Ammon's horn (tissue), 1 donor: ENCODE data around the gene IL13.
A peak's percentile ranks its signal among the peaks of the same experiment; 100 is the strongest.

Experiments used
- DNase-seq: peaks from one replicate; pipeline ENCODE4 v3.0.0-alpha.2; 2016; ENCODE audit warnings: low spot score

Gene IL13

DNA sequence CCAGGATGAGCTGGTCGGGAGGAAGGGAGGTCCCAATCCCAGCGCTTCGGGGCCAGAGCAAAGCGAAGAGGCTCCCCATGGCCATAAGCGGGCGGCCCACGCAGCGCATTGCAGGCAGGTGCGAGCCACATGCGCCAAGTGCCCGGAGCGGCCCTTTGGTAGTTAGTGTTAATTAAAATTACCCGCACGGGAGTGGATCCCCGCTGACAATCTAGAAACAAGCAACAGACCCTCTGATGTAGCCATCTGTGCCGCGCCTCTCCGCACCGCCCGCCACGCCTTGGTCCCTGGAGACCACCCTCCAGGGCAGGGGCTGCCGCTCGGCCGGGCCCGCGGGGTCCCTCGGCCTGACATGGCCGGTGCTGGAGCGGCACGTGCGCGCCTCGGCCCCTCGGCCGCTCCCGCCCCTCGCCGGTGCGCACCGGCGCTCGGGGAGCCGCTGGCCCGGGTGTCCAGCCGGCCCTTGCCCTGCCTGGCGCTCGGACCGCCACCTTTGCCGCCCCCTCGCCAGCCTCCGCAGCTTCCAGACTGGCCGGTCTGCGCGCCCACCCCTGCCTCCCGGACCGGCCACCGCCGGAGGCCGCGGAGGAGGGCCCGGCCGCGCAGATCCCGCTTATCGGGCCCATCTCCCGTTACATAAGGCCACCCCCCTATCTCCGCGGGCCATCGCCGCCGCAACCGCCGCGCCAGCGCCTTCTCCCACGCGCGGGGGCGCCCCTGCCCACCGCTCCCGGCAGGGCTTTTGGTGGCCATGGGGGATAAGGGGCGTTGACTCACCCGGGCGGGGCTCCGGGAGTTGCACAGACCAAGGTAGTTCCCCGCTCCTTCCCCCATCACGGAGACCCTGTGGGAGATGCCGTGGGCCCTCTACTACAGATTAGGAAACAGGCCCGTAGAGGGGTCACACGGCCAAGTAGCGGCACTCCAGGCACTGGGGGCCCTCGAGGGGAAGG, 1.9 kb upstream of the IL13 start:
- peak; percentile 18 for DNase-seq

DNA sequence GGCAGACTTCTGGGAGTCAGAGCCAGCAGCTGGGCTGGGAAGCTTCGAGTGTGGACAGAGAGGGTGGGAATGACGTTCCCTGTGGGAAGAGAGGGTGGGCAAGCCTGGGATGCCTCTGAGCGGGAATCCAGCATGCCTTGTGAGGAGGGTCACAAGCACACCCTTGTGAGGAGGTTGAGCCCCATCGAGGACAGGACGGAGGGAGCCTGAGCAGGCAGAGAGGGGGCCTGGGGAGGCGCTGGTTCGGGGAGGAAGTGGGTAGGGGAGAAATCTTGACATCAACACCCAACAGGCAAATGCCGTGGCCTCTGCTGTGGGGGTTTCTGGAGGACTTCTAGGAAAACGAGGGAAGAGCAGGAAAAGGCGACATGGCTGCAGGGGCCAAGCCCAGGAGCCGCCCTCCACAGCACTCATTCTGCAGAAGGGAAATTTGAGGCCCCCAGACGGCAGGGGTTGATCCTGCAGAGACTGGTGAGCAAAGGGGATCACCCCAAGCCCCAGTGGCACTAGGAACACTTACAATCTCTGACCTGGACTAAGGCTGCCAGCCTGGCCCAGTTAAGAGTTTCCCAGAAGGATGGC, 1.1 kb upstream of the IL13 start:
- DNase-seq = no peak

DNA sequence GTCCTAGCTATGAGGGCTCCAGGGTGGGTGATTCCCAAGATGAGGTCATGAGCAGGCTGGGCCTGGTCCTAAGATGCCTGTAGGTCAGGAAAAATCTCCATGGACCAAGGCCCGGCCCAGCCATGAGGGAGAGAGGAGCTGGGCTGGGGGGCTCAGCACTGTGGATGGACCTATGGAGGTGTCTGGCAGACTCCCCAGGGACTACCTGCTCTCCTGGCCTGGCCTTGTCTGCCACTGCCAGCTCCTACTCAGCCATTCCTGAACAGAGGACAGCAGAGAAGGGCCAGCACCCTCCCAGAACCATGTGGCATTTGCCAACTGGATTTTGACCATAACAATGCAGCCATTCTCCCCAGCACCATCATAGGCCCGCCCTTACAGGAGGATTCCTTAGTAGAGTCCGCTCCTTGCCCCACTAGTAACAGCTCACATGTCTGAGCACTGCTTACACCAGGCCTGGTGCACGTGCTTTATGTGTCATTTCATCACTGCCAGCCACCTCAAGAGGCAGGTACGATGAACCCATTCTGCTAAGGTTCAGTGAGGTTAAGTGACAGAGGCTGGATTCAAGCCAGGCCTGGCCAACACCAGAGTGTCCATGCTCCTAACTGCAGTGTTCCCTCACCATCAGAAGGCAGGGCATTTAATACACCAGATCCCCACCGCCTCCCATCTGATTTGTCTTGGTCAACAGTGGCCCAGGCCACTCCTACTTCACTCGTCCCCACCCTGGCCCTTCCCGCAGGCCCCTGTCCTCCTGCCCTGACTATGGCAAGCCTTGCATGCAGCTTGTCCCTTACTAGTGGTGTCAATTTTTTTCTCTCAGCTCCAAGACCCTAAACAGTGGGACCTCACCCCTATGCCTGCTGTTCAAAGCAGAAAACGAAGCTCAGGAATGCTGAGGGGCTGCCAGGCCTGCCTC, 669 bp downstream of the IL13 start:
- peak; percentile 28 for DNase-seq

DNA sequence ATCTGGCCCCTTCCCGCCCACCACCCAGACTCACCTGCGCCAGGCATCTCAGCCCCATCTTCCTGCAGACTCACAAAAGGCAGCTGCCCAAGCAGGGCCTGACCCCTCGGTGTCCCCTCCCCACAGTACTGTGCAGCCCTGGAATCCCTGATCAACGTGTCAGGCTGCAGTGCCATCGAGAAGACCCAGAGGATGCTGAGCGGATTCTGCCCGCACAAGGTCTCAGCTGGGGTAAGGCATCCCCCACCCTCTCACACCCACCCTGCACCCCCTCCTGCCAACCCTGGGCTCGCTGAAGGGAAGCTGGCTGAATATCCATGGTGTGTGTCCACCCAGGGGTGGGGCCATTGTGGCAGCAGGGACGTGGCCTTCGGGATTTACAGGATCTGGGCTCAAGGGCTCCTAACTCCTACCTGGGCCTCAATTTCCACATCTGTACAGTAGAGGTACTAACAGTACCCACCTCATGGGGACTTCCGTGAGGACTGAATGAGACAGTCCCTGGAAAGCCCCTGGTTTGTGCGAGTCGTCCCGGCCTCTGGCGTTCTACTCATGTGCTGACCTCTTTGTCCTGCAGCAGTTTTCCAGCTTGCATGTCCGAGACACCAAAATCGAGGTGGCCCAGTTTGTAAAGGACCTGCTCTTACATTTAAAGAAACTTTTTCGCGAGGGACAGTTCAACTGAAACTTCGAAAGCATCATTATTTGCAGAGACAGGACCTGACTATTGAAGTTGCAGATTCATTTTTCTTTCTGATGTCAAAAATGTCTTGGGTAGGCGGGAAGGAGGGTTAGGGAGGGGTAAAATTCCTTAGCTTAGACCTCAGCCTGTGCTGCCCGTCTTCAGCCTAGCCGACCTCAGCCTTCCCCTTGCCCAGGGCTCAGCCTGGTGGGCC, 1.9 kb downstream of the IL13 start:
- DNase-seq = no peak

DNA sequence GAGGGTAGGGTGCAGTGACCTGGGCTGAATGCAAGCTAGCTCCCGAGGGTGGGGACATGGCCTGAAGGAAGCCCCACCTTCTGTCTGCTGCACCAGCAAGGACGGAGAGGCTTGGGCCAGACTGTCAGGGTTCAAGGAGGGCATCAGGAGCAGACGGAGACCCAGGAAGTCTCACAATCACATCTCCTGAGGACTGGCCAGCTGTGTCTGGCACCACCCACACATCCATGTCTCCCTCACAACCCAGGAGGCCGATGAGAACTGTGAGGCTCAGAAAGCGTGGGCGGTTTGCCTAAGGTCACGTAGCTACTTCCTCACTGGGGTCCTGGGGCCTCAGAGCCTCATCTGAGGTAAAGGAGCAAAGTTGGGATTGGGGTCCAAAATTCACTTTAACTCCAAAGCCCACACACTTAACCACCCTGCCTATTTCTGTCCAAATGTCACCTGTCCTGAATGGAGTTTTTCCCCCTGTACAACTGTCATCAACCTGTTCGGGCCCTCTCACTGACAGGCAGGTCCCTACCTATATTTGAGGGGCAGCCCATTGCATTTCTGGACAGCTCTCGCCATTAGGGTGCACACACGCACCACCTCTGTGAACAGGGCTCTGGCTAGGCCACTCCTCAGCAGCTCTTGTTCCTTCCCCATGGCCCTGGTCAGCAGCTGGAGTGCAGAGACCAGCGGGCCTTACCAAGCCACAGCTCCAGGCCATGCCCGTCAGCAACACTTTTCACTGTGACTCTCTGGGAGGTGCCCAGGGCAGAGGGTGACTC, 3.4 kb downstream of the IL13 start:
- DNase-seq = no peak

DNA sequence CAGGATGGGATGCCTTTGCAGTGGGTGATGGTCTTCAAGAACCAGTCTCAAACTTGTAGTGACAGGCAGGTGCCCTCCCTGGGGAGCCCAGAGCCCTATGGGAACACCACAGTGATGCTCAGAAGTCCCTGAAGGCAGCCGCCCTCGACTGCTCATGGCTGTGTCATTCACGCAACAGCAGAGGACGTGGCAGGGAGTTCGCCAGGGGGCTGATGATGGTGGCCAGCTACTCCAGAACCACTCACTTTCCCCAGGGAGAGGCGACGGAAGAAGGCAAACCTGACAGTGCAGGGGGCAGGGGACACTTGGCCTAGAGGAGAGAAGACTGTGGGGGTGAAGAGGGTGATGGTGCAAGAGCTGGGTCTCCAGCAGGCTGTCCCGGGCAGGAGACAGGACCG, 4.0 kb downstream of the IL13 start:
- DNase-seq = no peak

DNA sequence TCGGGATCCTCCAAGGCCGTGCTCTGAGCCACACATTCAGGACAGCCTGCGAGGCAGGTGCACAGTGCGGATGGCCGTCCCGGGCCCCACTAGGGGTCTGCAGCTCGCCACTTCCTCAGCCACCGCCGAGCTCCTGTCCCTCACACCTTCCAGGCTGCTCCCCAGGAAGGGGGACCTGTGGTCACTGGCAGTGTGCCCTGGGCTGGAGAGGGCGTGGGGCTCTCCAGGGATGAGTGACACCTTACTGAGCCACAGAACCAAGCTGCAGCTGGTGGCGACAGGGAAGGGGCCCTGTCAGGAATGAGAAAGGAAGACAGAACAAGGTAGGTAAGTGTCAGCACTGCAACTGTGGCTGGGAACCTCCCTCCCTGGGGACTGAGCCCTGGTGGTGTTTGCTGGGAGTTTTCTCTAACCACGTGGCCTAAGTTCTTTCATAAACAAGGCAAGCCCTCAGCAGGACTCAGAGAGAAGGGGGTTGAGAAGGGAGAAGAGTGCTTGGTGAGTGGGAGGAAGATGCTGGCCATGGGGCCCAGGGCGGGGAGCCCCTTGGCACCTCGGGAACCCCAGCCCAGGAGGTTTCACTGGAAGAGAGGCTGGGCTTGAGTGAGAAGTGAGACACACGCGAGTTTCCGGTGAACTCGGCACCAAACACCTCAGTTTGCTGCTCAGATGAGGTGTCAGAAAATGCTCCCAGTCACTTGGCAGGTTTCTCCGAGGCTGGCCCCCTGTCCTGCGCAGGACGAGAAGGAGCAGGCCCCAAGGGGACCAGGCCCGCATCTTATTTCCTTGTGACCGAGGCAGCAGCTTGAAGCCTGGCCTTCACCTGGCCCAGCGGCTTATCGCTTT, 5.2 kb downstream of the IL13 start:
- DNase-seq = no peak

DNA sequence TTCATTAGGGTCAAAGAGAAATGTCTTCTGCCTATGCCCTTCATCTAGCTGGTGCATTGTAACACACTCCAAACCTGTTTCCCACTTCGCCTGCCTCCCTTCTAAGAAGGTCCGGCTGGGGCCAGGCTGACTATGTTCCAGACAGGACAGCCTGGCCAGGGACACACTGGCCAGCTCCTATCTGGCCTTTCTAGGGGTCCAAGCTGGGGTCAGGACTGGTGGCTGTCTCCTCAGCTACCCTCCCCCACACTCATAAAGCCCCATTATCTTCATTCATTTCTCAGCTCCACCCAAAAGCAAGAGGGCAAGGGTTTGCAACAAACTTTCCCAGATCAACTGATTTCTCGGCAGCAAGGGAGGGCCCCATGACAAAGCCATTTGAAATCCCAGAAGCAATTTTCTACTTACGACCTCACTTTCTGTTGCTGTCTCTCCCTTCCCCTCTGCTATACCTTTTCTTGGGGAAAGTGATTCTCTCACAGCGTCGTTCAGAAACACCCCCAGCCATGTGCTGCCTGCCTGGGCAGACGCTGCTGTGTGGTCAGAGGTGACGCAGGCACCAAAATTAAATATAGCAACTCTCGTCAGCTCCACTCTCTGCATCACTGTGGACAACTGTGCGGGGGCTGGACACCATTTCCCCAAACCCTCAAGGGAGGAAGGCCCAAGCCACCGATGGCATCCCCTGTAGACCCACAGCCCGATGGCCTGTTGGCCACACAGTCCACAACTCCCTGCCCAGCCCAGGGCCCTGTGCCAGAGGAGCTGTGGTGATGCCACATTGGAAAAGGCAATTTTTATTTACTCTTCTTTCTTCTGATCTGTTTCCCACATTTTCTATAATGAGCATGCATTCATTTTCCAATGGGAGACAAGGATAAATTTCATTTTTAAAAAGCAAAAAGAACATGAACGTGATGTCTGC, 6.1 kb downstream of the IL13 start:
- DNase-seq = no peak

DNA sequence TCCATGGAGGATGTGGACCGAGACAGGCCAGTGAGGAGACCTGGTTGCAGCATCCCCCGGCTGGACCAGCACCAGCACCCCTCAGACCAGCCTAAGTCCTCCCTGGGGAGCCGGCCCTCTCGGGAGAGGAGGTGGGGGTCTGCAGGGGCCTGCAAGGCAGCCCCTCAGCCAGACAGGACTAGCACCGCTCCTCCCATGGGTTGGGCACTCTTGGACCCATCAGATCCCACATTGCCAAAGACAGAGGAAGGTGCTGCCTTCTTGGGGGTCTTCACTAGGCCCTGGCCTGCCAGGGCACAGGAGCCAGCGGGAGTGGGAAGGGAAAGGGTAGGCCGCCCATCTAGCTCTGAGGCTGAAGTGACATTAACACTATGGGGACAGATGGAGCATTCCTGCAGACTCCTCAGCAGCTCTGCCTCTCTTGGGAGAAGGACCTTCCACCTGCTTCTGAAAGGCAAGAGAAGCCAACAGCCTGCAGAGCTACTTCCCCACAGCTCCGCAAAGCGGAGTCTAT, 6.8 kb downstream of the IL13 start:
- DNase-seq = no peak

DNA sequence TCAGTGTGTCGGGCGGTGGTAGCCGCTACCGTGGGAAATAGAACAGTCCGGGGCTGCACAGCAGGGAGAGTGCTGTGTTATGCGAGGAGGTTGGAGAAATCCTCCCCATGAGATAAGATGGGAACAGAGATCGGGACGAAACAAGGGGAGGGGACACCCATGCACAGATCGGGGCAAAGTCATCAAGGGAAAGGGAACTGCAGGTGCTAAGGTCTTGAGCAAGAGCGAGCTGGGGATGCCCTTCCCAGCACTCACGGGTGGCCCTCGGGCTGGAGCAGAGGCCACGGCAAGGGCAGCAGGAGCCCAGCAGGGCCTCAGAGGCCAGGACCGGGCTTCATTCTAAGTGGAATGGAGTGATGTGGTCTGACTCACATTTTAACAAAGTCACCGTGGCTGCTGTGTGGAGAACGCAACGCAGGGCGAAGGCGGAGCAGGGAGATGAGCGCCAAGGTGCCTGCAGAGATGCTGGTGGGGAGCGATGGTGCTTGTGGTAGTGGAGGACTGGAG, 7.7 kb downstream of the IL13 start:
- DNase-seq = no peak

DNA sequence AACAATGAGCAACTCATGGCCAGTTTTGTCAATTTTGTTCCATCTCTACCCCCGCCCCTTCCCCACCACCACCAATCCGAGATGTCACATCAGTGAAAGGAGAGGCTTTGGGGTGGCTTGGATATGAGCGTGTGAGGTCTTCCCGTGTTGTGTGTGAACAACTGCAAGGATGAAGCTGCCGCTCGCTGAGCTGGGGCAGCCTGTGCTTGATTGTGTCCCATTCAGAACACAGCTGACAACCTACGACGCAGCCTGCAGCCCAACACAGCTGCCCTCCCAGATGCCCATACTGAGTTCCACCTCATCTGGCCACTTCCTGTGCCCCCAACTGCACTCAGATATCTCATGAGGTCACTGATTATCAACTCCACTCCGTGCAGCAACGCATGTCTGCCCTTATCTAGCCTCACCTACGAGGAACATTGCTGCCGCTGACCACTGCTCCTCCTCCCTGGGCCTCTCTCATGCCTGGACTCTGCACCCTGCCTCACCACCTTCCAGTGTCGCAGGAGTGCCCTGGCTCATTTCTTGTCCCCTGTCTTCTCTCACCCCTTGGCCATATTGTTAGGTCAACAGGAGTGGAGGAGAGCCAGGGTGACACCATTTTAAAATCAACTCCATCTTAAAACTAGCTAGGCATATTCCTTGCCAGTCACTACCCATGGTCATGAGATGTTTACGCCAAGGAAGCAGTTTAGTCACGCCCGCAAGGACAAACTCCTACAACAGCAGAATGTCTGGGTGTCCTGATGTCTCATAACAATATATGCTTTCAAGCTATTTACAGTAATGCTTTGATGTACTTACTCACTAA, 8.5 kb downstream of the IL13 start:
- DNase-seq = no peak

DNA sequence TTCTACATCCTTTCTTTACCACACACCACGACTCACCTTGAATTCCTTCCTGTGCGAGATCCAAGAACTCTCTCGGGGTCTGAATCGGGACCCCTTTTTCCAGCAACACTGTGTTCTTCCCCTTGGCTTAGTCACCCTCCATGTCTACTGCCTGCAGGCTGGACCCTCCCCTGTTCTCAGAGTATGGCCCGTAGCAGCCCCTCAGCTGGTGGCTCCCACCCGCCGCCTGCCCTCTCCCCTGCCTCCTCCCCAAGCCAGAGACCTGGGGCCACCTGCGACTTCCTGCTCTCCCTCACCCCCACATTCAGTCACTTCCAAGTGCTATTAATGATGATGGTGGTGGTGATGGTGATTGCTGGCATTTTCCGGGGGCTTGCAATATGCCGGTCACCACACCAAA, 9.3 kb downstream of the IL13 start:
- DNase-seq = no peak

DNA sequence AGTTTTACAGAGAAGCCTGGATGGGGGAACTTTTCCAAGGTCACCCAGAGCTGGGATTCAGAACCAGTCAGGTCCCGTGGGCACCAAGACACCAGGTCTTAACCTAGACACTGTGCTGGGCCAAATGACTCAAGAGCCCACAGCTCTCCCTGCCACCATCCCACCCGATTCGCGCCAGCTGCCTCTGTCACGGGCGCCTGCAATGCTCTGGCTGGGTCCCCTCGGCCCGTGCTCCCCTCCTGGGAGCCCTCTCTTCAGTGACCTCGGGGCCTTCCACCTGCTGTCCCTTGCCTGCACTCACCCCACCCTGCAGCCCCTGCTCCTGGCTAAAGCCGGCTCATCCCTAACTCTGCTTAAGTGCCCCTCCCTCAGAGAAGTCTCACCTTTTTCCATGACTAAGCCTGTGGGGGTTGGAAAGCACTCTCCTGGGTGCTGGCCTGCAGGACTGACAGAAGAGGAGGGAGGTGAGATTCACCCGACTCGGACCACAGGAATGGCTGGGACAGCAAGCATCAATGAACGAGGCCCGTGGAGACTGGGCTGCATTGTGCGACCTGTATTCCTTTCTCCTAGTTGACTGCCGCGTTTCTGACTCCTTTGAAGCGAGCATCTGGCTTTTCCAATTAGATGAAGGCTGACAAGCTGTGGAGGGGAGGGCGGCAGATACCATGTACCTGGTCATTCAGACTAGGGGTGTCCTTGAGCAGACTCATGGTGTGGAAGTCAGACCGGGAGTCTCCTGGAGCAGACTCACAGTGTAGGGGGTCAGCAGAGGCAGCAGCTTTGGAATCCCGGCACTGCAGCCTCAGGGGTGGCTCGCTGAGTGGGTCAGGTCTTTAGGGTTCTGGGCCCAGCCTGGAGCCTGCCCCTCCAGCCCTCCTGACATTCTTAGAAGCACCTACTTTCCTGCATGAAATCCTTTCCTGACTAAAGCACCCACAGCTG, 10.1 kb downstream of the IL13 start:
- DNase-seq = no peak

DNA sequence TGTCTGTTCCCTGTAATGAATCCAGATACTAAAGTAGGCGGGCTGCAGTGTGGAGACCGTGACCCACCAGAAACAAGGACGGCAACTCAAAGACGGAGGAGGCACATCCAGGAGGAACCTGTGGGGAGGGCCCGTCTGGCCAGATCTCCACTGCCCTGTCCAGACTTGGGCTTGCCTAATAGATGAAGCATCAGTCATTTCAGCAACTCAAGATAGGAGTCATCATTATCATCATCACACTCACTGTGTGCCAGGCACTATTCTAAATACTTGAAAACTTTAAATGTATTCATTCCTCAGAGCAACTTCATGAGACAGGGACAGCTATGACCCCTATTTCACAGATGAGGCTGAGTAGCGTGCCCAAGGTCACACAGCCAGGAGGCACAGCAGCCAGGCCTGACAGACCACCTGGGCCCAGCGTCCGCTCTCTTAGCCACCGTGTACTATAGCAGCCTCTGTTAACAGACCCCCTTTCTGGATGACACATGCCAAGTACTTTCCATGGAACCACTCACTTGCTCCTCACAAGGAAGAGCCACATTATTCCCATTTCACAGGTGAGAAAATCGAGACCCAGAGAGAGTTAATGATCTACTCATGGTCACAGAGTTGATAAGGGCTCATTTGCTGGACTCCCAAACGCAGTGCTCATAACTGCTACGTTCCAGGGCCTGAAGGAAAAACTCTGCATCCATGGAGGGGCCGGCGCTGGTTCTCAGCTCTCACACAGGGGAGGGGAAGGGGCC, 10.9 kb downstream of the IL13 start:
- DNase-seq = no peak

DNA sequence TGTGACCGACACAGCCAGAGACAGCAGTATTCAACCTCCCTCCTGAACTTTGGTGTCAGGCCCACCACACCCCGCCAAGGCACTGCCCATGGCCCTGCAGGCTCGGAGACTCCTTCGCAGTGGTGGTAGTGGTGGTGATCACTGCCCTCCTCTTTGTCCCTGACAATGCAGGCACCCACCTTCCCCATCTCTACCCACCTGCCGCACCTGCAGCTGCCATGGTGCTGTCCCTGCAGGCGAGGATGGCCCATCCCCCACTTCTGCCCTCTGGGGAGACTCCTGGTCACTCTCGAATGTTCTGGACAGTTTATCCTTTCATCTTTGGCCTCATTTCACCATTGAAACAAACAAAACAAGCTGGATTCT, 11.5 kb downstream of the IL13 start:
- no peak for DNase-seq
